Smooth muscle cell (in vitro differentiated cells): ENCODE data around the gene ASIC2. TPM values are rescaled to one million over a fixed set of nuclear protein-coding genes. Genes with fewer than 3 reads are reported as not detected.

Experiments used
- DNase-seq: peaks from one replicate; lab custom pipeline; 2025; ENCODE audit not compliant: unreplicated experiment; lab: John Stamatoyannopoulos, UW
- H2AFZ ChIP-seq: fragments of 200-600 bp; sonication (generic); 2 replicates; pipeline ENCODE4 v1.6.0; 2016; ENCODE audit warnings: antibody characterized with exemption, low read depth, mild to moderate bottlenecking
- H3F3A ChIP-seq: fragments of 200-600 bp; sonication (generic); 2 replicates; pipeline ENCODE4 v1.6.0; 2017; ENCODE audit warnings: antibody characterized with exemption, low read depth
- H3K27ac ChIP-seq: fragments of 200-600 bp; sonication (generic); 2 replicates; pipeline ENCODE4 v1.5.1; 2016; ENCODE audit warnings: low read depth, mild to moderate bottlenecking
- H3K27me3 ChIP-seq: fragments of 200-600 bp; sonication (generic); 2 replicates; pipeline ENCODE4 v1.6.1; 2016; ENCODE audit warnings: low read depth, mild to moderate bottlenecking
- H3K36me3 ChIP-seq: fragments of 200-600 bp; sonication (generic); 2 replicates; pipeline ENCODE4 v1.5.1; 2016; ENCODE audit warnings: low read depth
- H3K4me1 ChIP-seq: fragments of 200-600 bp; sonication (generic); 2 replicates; pipeline ENCODE4 v1.5.1; 2016; ENCODE audit warnings: low read depth
- H3K4me2 ChIP-seq: fragments of 200-600 bp; sonication (generic); 2 replicates; pipeline ENCODE4 v1.6.0; 2016; ENCODE audit warnings: mild to moderate bottlenecking
- H3K4me3 ChIP-seq: fragments of 200-600 bp; sonication (generic); 2 replicates; pipeline ENCODE4 v1.5.1; 2016; ENCODE audit warnings: mild to moderate bottlenecking
- H3K79me2 ChIP-seq: fragments of 200-600 bp; sonication (generic); 2 replicates; pipeline ENCODE4 v1.6.0; 2016; ENCODE audit warnings: low read depth, mild to moderate bottlenecking
- H3K9ac ChIP-seq: fragments of 200-600 bp; sonication (generic); 2 replicates; pipeline ENCODE4 v1.6.0; 2016; ENCODE audit warnings: low read depth
- H3K9me3 ChIP-seq: fragments of 200-600 bp; sonication (generic); replicated peaks from 2 replicates; pipeline ENCODE4 v1.5.1; 2016; ENCODE audit warnings: low read depth
- H4K20me1 ChIP-seq: fragments of 200-600 bp; sonication (generic); 2 replicates; pipeline ENCODE4 v1.6.0; 2016; ENCODE audit warnings: low read depth
- CTCF ChIP-seq: fragments of 200-600 bp; sonication (generic); IDR thresholded peaks from 2 replicates; pipeline ENCODE4 v1.5.1; 2017; ENCODE audit warnings: borderline replicate concordance, mild to moderate bottlenecking, antibody characterized with exemption; ENCODE audit not compliant: insufficient read depth, poor library complexity, severe bottlenecking
- WGBS: methylation state at CpG from one replicate; pipeline ENCODE4 v1.1.7; 2016; ENCODE audit warnings: low lambda C conversion rate; 5-methylcytosine and 5-hydroxymethylcytosine counted together
- polyA plus RNA-seq: library from polyadenylated mRNA; unstranded; fragments of >200 nt; fragmentation: Nextera tagmentation; extraction: Ambion mirVana; gene quantifications from 2 replicates; pipeline ENCODE4 v1.2.1, GENCODE V29; 2016
- total RNA-seq: library from RNA; depleted of rRNA; stranded (reverse); fragments of >200 nt; gene quantifications from 2 replicates; pipeline ENCODE4 v1.2.3, GENCODE V29; 2014

The ASIC2 gene
- total and polyA plus RNA-seq, 2 experiments from 2014 or later = 0.18 to 0.23 TPM

GRCh38 chr17:33072421-33073161 is 220.5 kb downstream of the ASIC2 start:
- H3K27ac ChIP-seq = no peak overlapping the region
- H3K27me3 ChIP-seq = peaks cover 14% of the 10 kb centered on the region
- peaks cover 6% of the 10 kb centered on the region for H3K4me1 ChIP-seq
- no peak overlapping the region for H3K9ac ChIP-seq
- no peaks in the 10 kb centered on the region for H3K9me3 ChIP-seq
- DNase-seq = no peak
- H3F3A ChIP-seq = no peaks in the 10 kb centered on the region
- H3K4me2 ChIP-seq = no peak overlapping the region
- H4K20me1 ChIP-seq = no peaks in the 10 kb centered on the region
- H3K79me2 ChIP-seq = no peaks in the 10 kb centered on the region
- TF ChIP-seq CTCF = no peak
- H3K4me3 ChIP-seq = no peak overlapping the region
- no peak overlapping the region for H2AFZ ChIP-seq
- WGBS = 79% methylated on average over 12 of the region's 12 CpGs
- no peaks in the 10 kb centered on the region for H3K36me3 ChIP-seq

- H4K20me1 ChIP-seq = no peaks in the 10 kb centered on the region
- no peak overlapping the region for H3K9ac ChIP-seq
- H3K27ac ChIP-seq = no peak overlapping the region
- no peak overlapping the region for H2AFZ ChIP-seq
- no peak overlapping the region for H3K4me2 ChIP-seq
- no peak overlapping the region for H3K4me3 ChIP-seq
- H3K4me1 ChIP-seq = peaks cover 6% of the 10 kb centered on the region
- H3K79me2 ChIP-seq = no peaks in the 10 kb centered on the region
- H3K9me3 ChIP-seq = no peaks in the 10 kb centered on the region
- H3K36me3 ChIP-seq = no peaks in the 10 kb centered on the region
- no peak for DNase-seq
- TF ChIP-seq CTCF = no peak
- H3F3A ChIP-seq = no peaks in the 10 kb centered on the region
- peaks cover 10% of the 10 kb centered on the region for H3K27me3 ChIP-seq
Measured at GRCh38 chr17:33071656-33072055, 221.4 kb downstream of the ASIC2 start.

GRCh38 chr17:33057564-33057963 is 235.5 kb downstream of the ASIC2 start:
- no peak overlapping the region for H3K4me3 ChIP-seq
- DNase-seq = no peak
- peaks cover under 1% of the 10 kb centered on the region for H3K27me3 ChIP-seq
- H4K20me1 ChIP-seq = no peaks in the 10 kb centered on the region
- H3K36me3 ChIP-seq = no peaks in the 10 kb centered on the region
- H3F3A ChIP-seq = no peaks in the 10 kb centered on the region
- H3K79me2 ChIP-seq = no peaks in the 10 kb centered on the region
- no peak for TF ChIP-seq CTCF
- no peak overlapping the region for H3K4me2 ChIP-seq
- H3K9me3 ChIP-seq = no peaks in the 10 kb centered on the region
- no peak overlapping the region for H3K27ac ChIP-seq
- no peak overlapping the region for H2AFZ ChIP-seq
- whole genome bisulfite sequencing = 89% methylated on average over 2 of the region's 2 CpGs
- H3K9ac ChIP-seq = no peak overlapping the region
- no peaks in the 10 kb centered on the region for H3K4me1 ChIP-seq

- Histone ChIP-seq H3K4me3 (no peak overlapping the region), H3K4me1 (no peaks in the 10 kb centered on the region), H3K4me2 (no peak overlapping the region), H3F3A (no peaks in the 10 kb centered on the region), H4K20me1 (no peaks in the 10 kb centered on the region), H2AFZ (no peak overlapping the region), H3K27me3 (peaks cover 9% of the 10 kb centered on the region), H3K79me2 (no peaks in the 10 kb centered on the region), H3K36me3 (no peaks in the 10 kb centered on the region), H3K27ac (no peak overlapping the region), H3K9me3 (no peaks in the 10 kb centered on the region), H3K9ac (no peak overlapping the region)
- no peak for DNase-seq
- TF ChIP-seq CTCF = no peak
- 83% methylated on average over 4 of the region's 4 CpGs for WGBS
Measured at GRCh38 chr17:33056399-33057146, 236.5 kb downstream of the ASIC2 start.
